Nephron (organoid): ENCODE measurements around the gene INSYN2B.

Source experiments
- H3K27ac Mint-ChIP-seq, 3 experiments: 2 replicates each; pipeline ENCODE4 v1.8.0; 2020; ENCODE audit warnings: mixed read lengths in 3 of 3, mild to moderate bottlenecking in 2 of 3, moderate library complexity in 1 of 3
- H3K27me3 Mint-ChIP-seq: 2 replicates; pipeline ENCODE4 v1.8.0; 2021; ENCODE audit warnings: low read depth, mild to moderate bottlenecking, moderate library complexity, mixed read lengths
- H3K36me3 Mint-ChIP-seq: 2 replicates; pipeline ENCODE4 v1.8.0; 2020; ENCODE audit warnings: low read depth, mixed read lengths
- H3K4me1 Mint-ChIP-seq: 2 replicates; pipeline ENCODE4 v1.8.0; 2020; ENCODE audit warnings: mixed read lengths
- H3K4me3 Mint-ChIP-seq, 3 experiments: 2 replicates each; pipeline ENCODE4 v1.8.0; 2020; ENCODE audit warnings: mild to moderate bottlenecking in 3 of 3, mixed read lengths in 3 of 3, moderate library complexity in 2 of 3
- H3K9me3 Mint-ChIP-seq: 2 replicates; pipeline ENCODE4 v1.8.0; 2020; ENCODE audit warnings: mixed read lengths
- TF ChIP-seq, protein P1 (sequence below), 3 experiments: fragments of 200-600 bp; sonication (generic); IDR thresholded peaks; one replicate each; pipeline ENCODE4 v1.5.0; 2021; ENCODE audit warnings: antibody characterized with exemption in 3 of 3; ENCODE audit not compliant: unreplicated experiment in 3 of 3

The INSYN2B gene

DNA sequence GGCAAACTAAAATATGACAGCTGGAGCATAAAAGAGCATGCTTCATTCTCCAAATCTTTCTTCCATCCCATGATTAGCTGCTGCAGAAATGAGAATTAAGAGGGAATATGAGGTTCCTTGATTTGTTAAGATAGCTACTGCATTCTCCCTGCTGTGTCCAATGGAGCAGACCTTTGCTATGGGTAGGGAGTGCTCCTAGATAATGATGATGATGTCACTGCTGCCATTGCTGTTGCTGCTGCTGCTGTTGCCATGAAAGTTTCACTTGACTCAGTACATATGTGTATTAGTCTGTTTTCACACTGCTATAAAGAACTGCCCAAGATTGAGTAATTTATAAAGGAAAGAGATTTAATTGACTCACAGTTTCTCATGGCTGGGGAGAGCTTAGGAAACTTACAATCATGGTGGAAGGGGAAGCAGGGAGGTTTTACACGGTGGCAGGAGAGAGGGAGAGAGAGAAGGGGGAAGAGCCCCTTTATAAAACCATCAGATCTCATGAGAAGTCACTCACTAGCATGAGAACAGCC lies 128.9 kb downstream of the INSYN2B start:
- TF ChIP-seq, protein P1, sequence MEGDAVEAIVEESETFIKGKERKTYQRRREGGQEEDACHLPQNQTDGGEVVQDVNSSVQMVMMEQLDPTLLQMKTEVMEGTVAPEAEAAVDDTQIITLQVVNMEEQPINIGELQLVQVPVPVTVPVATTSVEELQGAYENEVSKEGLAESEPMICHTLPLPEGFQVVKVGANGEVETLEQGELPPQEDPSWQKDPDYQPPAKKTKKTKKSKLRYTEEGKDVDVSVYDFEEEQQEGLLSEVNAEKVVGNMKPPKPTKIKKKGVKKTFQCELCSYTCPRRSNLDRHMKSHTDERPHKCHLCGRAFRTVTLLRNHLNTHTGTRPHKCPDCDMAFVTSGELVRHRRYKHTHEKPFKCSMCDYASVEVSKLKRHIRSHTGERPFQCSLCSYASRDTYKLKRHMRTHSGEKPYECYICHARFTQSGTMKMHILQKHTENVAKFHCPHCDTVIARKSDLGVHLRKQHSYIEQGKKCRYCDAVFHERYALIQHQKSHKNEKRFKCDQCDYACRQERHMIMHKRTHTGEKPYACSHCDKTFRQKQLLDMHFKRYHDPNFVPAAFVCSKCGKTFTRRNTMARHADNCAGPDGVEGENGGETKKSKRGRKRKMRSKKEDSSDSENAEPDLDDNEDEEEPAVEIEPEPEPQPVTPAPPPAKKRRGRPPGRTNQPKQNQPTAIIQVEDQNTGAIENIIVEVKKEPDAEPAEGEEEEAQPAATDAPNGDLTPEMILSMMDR (IDR thresholded peaks at IDR 0.05; ENCODE audit: unreplicated experiment in 3 of 3): no peak
- Mint-ChIP-seq H3K36me3 (peaks cover 3% of the 10 kb centered on the region), H3K9me3 (peaks cover 26% of the 10 kb centered on the region), H3K27me3 (peaks cover 11% of the 10 kb centered on the region), H3K4me3 (no peak overlapping the region), H3K27ac (no peak overlapping the region), H3K4me1 (no peaks in the 10 kb centered on the region)

DNA sequence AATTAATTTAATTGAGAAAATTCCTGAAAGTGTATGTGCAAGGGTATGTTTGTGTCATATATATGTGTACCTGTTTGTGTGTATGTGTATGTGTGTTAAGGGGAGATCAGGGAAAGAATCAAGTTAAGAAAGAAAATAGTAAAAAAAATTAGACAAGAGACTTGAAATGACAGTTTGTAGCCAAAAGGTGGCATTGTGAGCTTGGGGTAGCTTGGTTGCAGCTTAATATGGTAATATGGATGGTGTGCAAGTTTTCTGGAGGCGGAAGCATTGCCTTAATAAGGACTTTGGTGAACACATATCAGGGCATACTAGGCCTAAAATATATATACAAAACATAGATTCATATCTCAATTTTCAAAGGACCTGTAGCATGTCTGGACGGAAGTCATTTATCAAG lies 129.9 kb downstream of the INSYN2B start:
- Mint-ChIP-seq H3K9me3 (peaks cover 26% of the 10 kb centered on the region), H3K36me3 (peaks cover 3% of the 10 kb centered on the region), H3K27me3 (peaks cover 11% of the 10 kb centered on the region), H3K27ac (no peak overlapping the region), H3K4me3 (no peak overlapping the region), H3K4me1 (no peaks in the 10 kb centered on the region)
- TF ChIP-seq, protein P1 (IDR thresholded peaks at IDR 0.05; ENCODE audit: unreplicated experiment in 3 of 3): no peak

DNA sequence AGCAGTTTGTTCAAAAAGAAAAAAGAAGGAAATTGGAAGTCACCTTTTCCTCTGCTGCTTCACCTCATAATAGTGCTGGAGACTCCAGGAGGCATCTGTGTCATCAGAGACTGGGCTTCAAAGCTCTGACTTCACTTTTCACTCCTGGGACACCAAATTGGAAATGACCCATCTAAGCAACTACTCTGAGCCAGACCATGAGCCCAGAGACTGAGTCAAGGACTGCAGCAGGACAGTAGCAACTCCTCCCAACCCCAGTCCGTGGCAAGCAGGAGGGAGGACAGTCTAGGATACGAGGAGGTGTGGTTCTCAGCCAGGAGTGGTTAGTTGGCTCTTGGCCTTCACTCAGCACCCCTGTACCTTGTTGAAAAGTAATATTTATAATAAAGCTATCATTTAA lies 131.5 kb downstream of the INSYN2B start:
- H3K27ac Mint-ChIP-seq: no peak overlapping the region
- H3K4me1 Mint-ChIP-seq: no peaks in the 10 kb centered on the region
- peaks cover 3% of the 10 kb centered on the region for H3K36me3 Mint-ChIP-seq
- peaks cover 4% of the 10 kb centered on the region for H3K27me3 Mint-ChIP-seq
- H3K4me3 Mint-ChIP-seq: no peak overlapping the region
- peaks cover 26% of the 10 kb centered on the region for H3K9me3 Mint-ChIP-seq
- TF ChIP-seq, protein P1 (IDR thresholded peaks at IDR 0.05; ENCODE audit: unreplicated experiment in 3 of 3): no peak

- Mint-ChIP-seq H3K9me3 (peaks cover 25% of the 10 kb centered on the region), H3K27ac (no peak overlapping the region), H3K4me1 (no peaks in the 10 kb centered on the region), H3K36me3 (peaks cover 3% of the 10 kb centered on the region), H3K4me3 (no peak overlapping the region), H3K27me3 (peaks cover 4% of the 10 kb centered on the region)
- TF ChIP-seq, protein P1 (IDR thresholded peaks at IDR 0.05; ENCODE audit: unreplicated experiment in 3 of 3): no peak
These were observed 132.0 kb downstream of the INSYN2B start for GRCh38 chr5:169848271-169848670.

DNA sequence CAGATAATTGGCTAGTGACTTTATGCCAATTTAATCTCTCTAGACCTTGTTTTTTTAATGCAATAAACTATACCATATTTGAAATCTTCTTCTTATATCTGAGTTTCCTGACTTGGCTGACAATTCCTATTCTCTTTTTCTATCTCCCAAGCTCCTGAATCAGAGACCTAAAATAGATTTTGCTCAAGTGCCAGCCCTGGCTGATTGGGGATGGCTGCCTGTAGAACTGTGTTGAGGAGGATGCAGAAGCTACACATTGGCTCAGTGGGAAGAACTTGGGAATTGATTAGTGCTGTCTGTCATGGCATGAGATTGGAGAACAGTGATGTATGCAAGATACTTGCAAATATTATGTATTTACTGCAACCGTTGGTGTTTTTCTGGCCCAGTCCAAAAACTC lies 132.8 kb downstream of the INSYN2B start:
- Mint-ChIP-seq H3K27ac (no peak overlapping the region), H3K4me1 (no peaks in the 10 kb centered on the region), H3K9me3 (peaks cover 18% of the 10 kb centered on the region), H3K27me3 (peaks cover 4% of the 10 kb centered on the region), H3K4me3 (no peak overlapping the region), H3K36me3 (peaks cover 3% of the 10 kb centered on the region)
- TF ChIP-seq, protein P1 (IDR thresholded peaks at IDR 0.05; ENCODE audit: unreplicated experiment in 3 of 3): no peak

DNA sequence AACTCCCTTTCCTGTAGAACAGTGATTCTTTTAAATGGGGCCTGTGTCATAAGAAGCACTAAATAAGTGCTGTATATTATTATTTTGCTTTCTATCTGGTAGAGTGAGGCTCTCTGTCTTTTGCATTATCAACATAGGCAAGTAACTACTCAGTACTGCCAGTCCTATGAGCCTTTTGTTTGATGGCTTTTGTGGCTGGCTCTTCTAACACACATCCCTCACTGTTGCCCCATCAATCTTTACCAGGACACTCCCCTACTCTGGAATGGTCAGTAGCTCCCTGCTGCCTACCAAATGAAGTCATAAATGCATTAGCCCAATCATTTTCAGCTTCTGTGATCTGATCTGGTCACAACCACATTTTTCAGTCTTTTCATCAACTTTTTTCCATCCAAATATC lies 137.6 kb downstream of the INSYN2B start:
- H3K4me1 Mint-ChIP-seq: no peaks in the 10 kb centered on the region
- no peak overlapping the region for H3K27ac Mint-ChIP-seq
- no peaks in the 10 kb centered on the region for H3K27me3 Mint-ChIP-seq
- H3K9me3 Mint-ChIP-seq: no peaks in the 10 kb centered on the region
- no peak overlapping the region for H3K4me3 Mint-ChIP-seq
- TF ChIP-seq, protein P1 (IDR thresholded peaks at IDR 0.05; ENCODE audit: unreplicated experiment in 3 of 3): no peak
- H3K36me3 Mint-ChIP-seq: no peaks in the 10 kb centered on the region
